Astrocyte of the hippocampus (primary cell): ENCODE results near the gene ARHGAP26.
A peak's percentile ranks its signal among the peaks of the same experiment; 100 is the strongest.

Experiments
- DNase-seq: peaks from one replicate; pipeline ENCODE4 v3.0.0; 2011; ENCODE audit warnings: low read depth, low spot score

Gene ARHGAP26

GRCh38 chr5:143059976-143060765 is 290.0 kb downstream of the ARHGAP26 start:
- DNase-seq = no peak

- no peak for DNase-seq
Measured at GRCh38 chr5:143061161-143061945, 291.2 kb downstream of the ARHGAP26 start.

GRCh38 chr5:143062379-143062778 is 292.2 kb downstream of the ARHGAP26 start:
- no peak for DNase-seq

- DNase-seq = peak; percentile 63
Measured at GRCh38 chr5:143063175-143063970, 293.2 kb downstream of the ARHGAP26 start.

GRCh38 chr5:143064218-143064641 is 294.1 kb downstream of the ARHGAP26 start:
- no peak for DNase-seq

- no peak for DNase-seq
Measured at GRCh38 chr5:143064676-143065075, 294.5 kb downstream of the ARHGAP26 start.

- no peak for DNase-seq
Measured at GRCh38 chr5:143065185-143065965, 295.2 kb downstream of the ARHGAP26 start.

GRCh38 chr5:143065996-143066522 is 295.9 kb downstream of the ARHGAP26 start:
- no peak for DNase-seq

- DNase-seq = no peak
Measured at GRCh38 chr5:143066556-143067281, 296.5 kb downstream of the ARHGAP26 start.

- DNase-seq = no peak
Measured at GRCh38 chr5:143068712-143069111, 298.5 kb downstream of the ARHGAP26 start.

- DNase-seq = no peak
Measured at GRCh38 chr5:143071927-143072326, 301.8 kb downstream of the ARHGAP26 start.

GRCh38 chr5:143072734-143073133 is 302.6 kb downstream of the ARHGAP26 start:
- no peak for DNase-seq

GRCh38 chr5:143073766-143074165 is 303.6 kb downstream of the ARHGAP26 start:
- DNase-seq = no peak

GRCh38 chr5:143074414-143074996 is 304.3 kb downstream of the ARHGAP26 start:
- DNase-seq = no peak

- DNase-seq = no peak
Measured at GRCh38 chr5:143076377-143076776, 306.2 kb downstream of the ARHGAP26 start.

- no peak for DNase-seq
Measured at GRCh38 chr5:143077453-143078103, 307.4 kb downstream of the ARHGAP26 start.

GRCh38 chr5:143078313-143078712 is 308.1 kb downstream of the ARHGAP26 start:
- DNase-seq = no peak

- DNase-seq = no peak
Measured at GRCh38 chr5:143078971-143079370, 308.8 kb downstream of the ARHGAP26 start.

- DNase-seq = no peak
Measured at GRCh38 chr5:143080407-143080806, 310.2 kb downstream of the ARHGAP26 start.
